SKM-1 (cell line): ENCODE results near the gene RAB25.
"Not testable (repeated sequence)": the region's sequence is repeated elsewhere in the genome, so short reads cannot be mapped to it uniquely, and the experiment has no call there.

Experiments used
- DNase-seq: peaks from one replicate; lab custom pipeline; 2025; ENCODE audit not compliant: unreplicated experiment; lab: John Stamatoyannopoulos, UW

Gene RAB25

GRCh38 chr1:156115514-156116374 is 54.8 kb downstream of the RAB25 start:
- no peak for DNase-seq

- DNase-seq, result not testable (repeated sequence)
Observed at GRCh38 chr1:156116731-156117130, 55.8 kb downstream of the RAB25 start.

- DNase-seq, result no peak
Observed at GRCh38 chr1:156117414-156118176, 56.6 kb downstream of the RAB25 start.

GRCh38 chr1:156118177-156118868 is 57.4 kb downstream of the RAB25 start:
- no peak for DNase-seq

- DNase-seq, result peak; percentile 84
Observed at GRCh38 chr1:156119503-156120209, 58.7 kb downstream of the RAB25 start.
